HG03457 (cell line): ENCODE data around the gene NRK.
"Not testable (repeated sequence)": the region's sequence is repeated elsewhere in the genome, so short reads cannot be mapped to it uniquely, and the experiment has no call there.

Experiments used
- ATAC-seq: cut with Tn5 transposase; IDR thresholded peaks from one replicate; pipeline ENCODE4 v1.9.1; 2021; ENCODE audit warnings: moderate number of reproducible peaks; ENCODE audit not compliant: unreplicated experiment

NRK gene

GRCh38 chrX:105822138-105823091, at the start of gene NRK:
TSS of gene NRK (plus strand) at chrX:105822539. CDS start at chrX:105822846, 307 bp downstream.
- no peak for ATAC-seq

- no peak for ATAC-seq
Measured at GRCh38 chrX:105773801-105774200, 48.5 kb upstream of the NRK start.

- no peak for ATAC-seq
Measured at GRCh38 chrX:105775679-105776078, 46.7 kb upstream of the NRK start.

- no peak for ATAC-seq
Measured at GRCh38 chrX:105781804-105782203, 40.5 kb upstream of the NRK start.

GRCh38 chrX:105796877-105797276, 25.5 kb upstream of the NRK start:
- ATAC-seq, result not testable (repeated sequence)

GRCh38 chrX:105803891-105804290, 18.4 kb upstream of the NRK start:
- ATAC-seq, result no peak

GRCh38 chrX:105805655-105806054, 16.7 kb upstream of the NRK start:
- ATAC-seq, result not testable (repeated sequence)

GRCh38 chrX:105816517-105816916, 5.8 kb upstream of the NRK start:
- ATAC-seq, result no peak

- no peak for ATAC-seq
Measured at GRCh38 chrX:105820247-105820646, 2.1 kb upstream of the NRK start.

- ATAC-seq, result no peak
Measured at GRCh38 chrX:105821471-105822121, 743 bp upstream of the NRK start.

GRCh38 chrX:105823092-105823455, 735 bp downstream of the NRK start:
- no peak for ATAC-seq

GRCh38 chrX:105829011-105829410, 6.7 kb downstream of the NRK start:
- ATAC-seq, result no peak

GRCh38 chrX:105837232-105837631, 14.9 kb downstream of the NRK start:
- ATAC-seq, result no peak

- no peak for ATAC-seq
Measured at GRCh38 chrX:105845631-105846030, 23.3 kb downstream of the NRK start.

- not testable (repeated sequence) for ATAC-seq
Measured at GRCh38 chrX:105850100-105850499, 27.8 kb downstream of the NRK start.

GRCh38 chrX:105865709-105866108, 43.4 kb downstream of the NRK start:
- ATAC-seq, result no peak

GRCh38 chrX:105869701-105870100, 47.4 kb downstream of the NRK start:
- no peak for ATAC-seq

GRCh38 chrX:105870445-105870844, 48.1 kb downstream of the NRK start:
- no peak for ATAC-seq

- ATAC-seq, result no peak
Measured at GRCh38 chrX:105872941-105873340, 50.6 kb downstream of the NRK start.

GRCh38 chrX:105874790-105875189, 52.5 kb downstream of the NRK start:
- no peak for ATAC-seq

GRCh38 chrX:105876658-105877057, 54.3 kb downstream of the NRK start:
- ATAC-seq, result no peak

GRCh38 chrX:105880491-105880890, 58.2 kb downstream of the NRK start:
- ATAC-seq, result no peak
